OCI-LY7 (cell line): ENCODE data around the gene RNF213. TPM values are rescaled to one million over a fixed set of nuclear protein-coding genes. Genes with fewer than 3 reads are reported as not detected.

ENCODE experiments used
- BruUV-seq: library from RNA; stranded (reverse); fragments of 400-500 nt; replicated peaks from 2 replicates; lab custom pipeline; 2021; lab: Mats Ljungman, UMichigan
- CTCF ChIA-PET: fragments of 300-600 bp; sonication (Branson Sonifier 250); formaldehyde crosslinking; loops from one replicate; lab custom pipeline; 2022; ENCODE audit warnings: antibody characterized with exemption; ENCODE audit not compliant: unreplicated experiment; lab: Charles Lee
- POLR2A ChIA-PET: fragments of 300-600 bp; sonication (Branson Sonifier 250); formaldehyde crosslinking; loops from one replicate; lab custom pipeline; 2022; ENCODE audit warnings: antibody characterized with exemption; lab: Charles Lee
- DNase-seq: peaks from one replicate; pipeline ENCODE4 v3.0.0-alpha.2; 2015; ENCODE audit warnings: low spot score
- H2AFZ ChIP-seq: fragments of 200-600 bp; sonication (generic), shearing (Covaris generic); 2 replicates; pipeline ENCODE4 v1.6.1; 2014; ENCODE audit warnings: mild to moderate bottlenecking, antibody characterized with exemption, low read length, moderate library complexity
- H3K27ac ChIP-seq: fragments of 200-600 bp; sonication (generic); 2 replicates; pipeline ENCODE4 v1.5.1; 2014; ENCODE audit warnings: mixed run types, low read depth, mild to moderate bottlenecking, moderate library complexity, low read length, inconsistent platforms; ENCODE audit not compliant: poor library complexity, severe bottlenecking
- H3K36me3 ChIP-seq: fragments of 200-600 bp; sonication (generic); 2 replicates; pipeline ENCODE4 v1.6.1; 2014; ENCODE audit warnings: mild to moderate bottlenecking, antibody characterized with exemption, low read length, moderate library complexity, mixed read lengths; ENCODE audit not compliant: insufficient read depth
- H3K4me1 ChIP-seq: fragments of 200-600 bp; sonication (generic); 2 replicates; pipeline ENCODE4 v1.5.1; 2014; ENCODE audit warnings: mild to moderate bottlenecking, low read length; ENCODE audit not compliant: insufficient read depth, poor library complexity, severe bottlenecking
- H3K4me2 ChIP-seq: fragments of 200-600 bp; sonication (generic); 2 replicates; pipeline ENCODE4 v1.6.1; 2014; ENCODE audit warnings: mild to moderate bottlenecking, low read length
- H3K4me3 ChIP-seq: fragments of 200-600 bp; sonication (generic); 2 replicates; pipeline ENCODE4 v1.5.1; 2014; ENCODE audit warnings: mild to moderate bottlenecking, low read depth, low read length; ENCODE audit not compliant: poor library complexity, severe bottlenecking
- H3K79me2 ChIP-seq: fragments of 200-600 bp; sonication (generic); 2 replicates; pipeline ENCODE4 v1.6.1; 2016; ENCODE audit warnings: low read depth, mild to moderate bottlenecking, low read length, moderate library complexity, mixed read lengths; ENCODE audit not compliant: insufficient read depth
- H3K9me2 ChIP-seq: fragments of 200-600 bp; sonication (generic); 2 replicates; pipeline ENCODE4 v1.6.1; 2016; ENCODE audit warnings: mild to moderate bottlenecking, low read length, mixed read lengths; ENCODE audit not compliant: insufficient read depth
- H3K9me3 ChIP-seq: fragments of 200-600 bp; sonication (generic); 2 replicates; pipeline ENCODE4 v1.6.1; 2014; ENCODE audit warnings: mild to moderate bottlenecking, mixed run types, low read length, mixed read lengths
- H4K20me1 ChIP-seq: fragments of 200-600 bp; sonication (generic); 2 replicates; pipeline ENCODE4 v1.6.1; 2014; ENCODE audit warnings: mild to moderate bottlenecking, antibody characterized with exemption, low read length, moderate library complexity, mixed read lengths; ENCODE audit not compliant: insufficient read depth
- CTCF ChIP-seq: fragments of 200-600 bp; sonication (generic); conservative IDR thresholded peaks from 2 replicates; pipeline ENCODE4 v1.5.1; 2014; ENCODE audit warnings: mild to moderate bottlenecking, antibody characterized with exemption, low read length, moderate library complexity, mixed read lengths
- EZH2phosphoT487 ChIP-seq: fragments of 200-600 bp; sonication (generic); IDR thresholded peaks from 2 replicates; pipeline ENCODE4 v1.6.1; 2018; ENCODE audit warnings: low read depth, borderline replicate concordance, mild to moderate bottlenecking, mixed run types, antibody characterized with exemption, low read length, moderate library complexity, mixed read lengths
- intact Hi-C: fragments of 100-400 bp; cut with micrococcal nuclease; formaldehyde crosslinking; loops from one replicate; pipeline ENCODE4 v1.10.0; 2022; ENCODE audit not compliant: unreplicated experiment
- total RNA-seq, 2 experiments: library from RNA; depleted of rRNA in 1 of 2; stranded (reverse); fragments of >200 nt in 1 of 2; shearing (Covaris generic) in 1 of 2; gene quantifications; 2 replicates each; pipeline ENCODE4 v1.2.3, GENCODE V29; 2014 to 2022

RNF213 gene
- total RNA-seq, 2 experiments from 2014 or later, result 58.8 to 68.6 TPM

GRCh38 chr17:80287038-80287437, 26.4 kb downstream of the RNF213 start:
- Histone ChIP-seq H3K9me3 (no peaks in the 10 kb centered on the region), H4K20me1 (no peaks in the 10 kb centered on the region), H3K9me2 (no peaks in the 10 kb centered on the region), H3K79me2 (no peaks in the 10 kb centered on the region), H2AFZ (no peak overlapping the region), H3K27ac (no peak overlapping the region), H3K36me3 (peaks cover 4% of the 10 kb centered on the region; the same call in 1 of the 2 replicates), H3K4me1 (peaks cover 7% of the 10 kb centered on the region), H3K4me3 (no peak overlapping the region), H3K4me2 (no peak overlapping the region)
- CTCF ChIA-PET, result no interaction called here
- BruUV-seq, result no TSS peak
- TF ChIP-seq CTCF (no peak), EZH2phosphoT487 (no peak)
- POLR2A ChIA-PET, result no interaction called here
- intact Hi-C loops, result no loop called here
- no peak for DNase-seq

- H3K4me3 ChIP-seq, result no peak overlapping the region
- H3K4me2 ChIP-seq, result no peak overlapping the region
- no peaks in the 10 kb centered on the region for H3K79me2 ChIP-seq
- TF ChIP-seq EZH2phosphoT487 (no peak), CTCF (no peak)
- CTCF ChIA-PET, result no interaction called here
- no peak for DNase-seq
- no peak overlapping the region for H3K27ac ChIP-seq
- POLR2A ChIA-PET, result no interaction called here
- no peaks in the 10 kb centered on the region for H4K20me1 ChIP-seq
- H3K4me1 ChIP-seq, result peaks cover 1% of the 10 kb centered on the region
- H3K9me2 ChIP-seq, result no peaks in the 10 kb centered on the region
- H3K36me3 ChIP-seq, result peaks cover 4% of the 10 kb centered on the region; the same call in 1 of the 2 replicates
- BruUV-seq, result TSS peak; percentile 71
- no peak overlapping the region for H2AFZ ChIP-seq
- intact Hi-C loops, result no loop called here
- no peaks in the 10 kb centered on the region for H3K9me3 ChIP-seq
Measured at GRCh38 chr17:80287806-80288567, 27.3 kb downstream of the RNF213 start.

- Histone ChIP-seq H3K9me2 (no peaks in the 10 kb centered on the region), H3K4me3 (no peak overlapping the region), H3K4me1 (no peaks in the 10 kb centered on the region), H3K9me3 (no peaks in the 10 kb centered on the region), H4K20me1 (no peaks in the 10 kb centered on the region), H3K79me2 (no peaks in the 10 kb centered on the region), H3K4me2 (no peak overlapping the region), H3K27ac (no peak overlapping the region), H3K36me3 (peaks cover 4% of the 10 kb centered on the region; the same call in 1 of the 2 replicates), H2AFZ (no peak overlapping the region)
- DNase-seq, result no peak
- intact Hi-C loops, result no loop called here
- CTCF ChIA-PET, result interaction anchor here (0.6 kb wide), 1 partner anchor 12 kb away, joined by 3 read pairs; no protein-coding TSS in a partner anchor
- TF ChIP-seq EZH2phosphoT487 (no peak), CTCF (no peak)
- BruUV-seq, result no TSS peak
- POLR2A ChIA-PET, result interaction anchor here (0.7 kb wide), 1 partner anchor 23 kb away, joined by 3 read pairs; no protein-coding TSS in a partner anchor
Measured at GRCh38 chr17:80289616-80290015, 29.0 kb downstream of the RNF213 start.
